HFFc6 (cell line): Measurements from ENCODE around the gene PCSK6. TPM values are rescaled to one million over a fixed set of nuclear protein-coding genes. Genes with fewer than 3 reads are reported as not detected.

Source experiments
- DNase-seq: peaks from one replicate; pipeline ENCODE4 v3.0.0-alpha.2; 2018
- H3K27ac Mint-ChIP-seq: 2 replicates; pipeline ENCODE4 v1.8.0; 2020; ENCODE audit warnings: mild to moderate bottlenecking, mixed read lengths
- H3K27me3 Mint-ChIP-seq: 2 replicates; pipeline ENCODE4 v1.8.0; 2021; ENCODE audit warnings: mild to moderate bottlenecking, moderate library complexity, mixed read lengths; ENCODE audit not compliant: insufficient read depth
- H3K36me3 Mint-ChIP-seq: 2 replicates; pipeline ENCODE4 v1.8.0; 2021; ENCODE audit warnings: low read depth, mixed read lengths
- H3K4me1 Mint-ChIP-seq: 2 replicates; pipeline ENCODE4 v1.8.0; 2020; ENCODE audit warnings: low read depth, mixed read lengths
- H3K4me3 Mint-ChIP-seq: 2 replicates; pipeline ENCODE4 v1.8.0; 2020; ENCODE audit warnings: mild to moderate bottlenecking, moderate library complexity, mixed read lengths
- H3K9me3 Mint-ChIP-seq: 2 replicates; pipeline ENCODE4 v1.8.0; 2020; ENCODE audit warnings: mild to moderate bottlenecking, mixed read lengths
- total RNA-seq, 6 experiments: library from RNA; stranded (reverse); fragmentation: NEBNext Ultra II Directional; extraction: Animal tissue kit (Norgen Biotek cat#: 25700); gene quantifications; 2 replicates in 1 of 6; 3 replicates in 5 of 6; pipeline ENCODE4 v1.2.3, GENCODE V29; 2021
- TF ChIP-seq, protein P1 (sequence below): fragments of 200-600 bp; sonication (generic); IDR thresholded peaks from 2 replicates; pipeline ENCODE4 v1.5.0; 2021; ENCODE audit warnings: antibody characterized with exemption, mild to moderate bottlenecking

The PCSK6 gene
- total RNA-seq, 6 experiments from 2014 or later: not detected

DNA sequence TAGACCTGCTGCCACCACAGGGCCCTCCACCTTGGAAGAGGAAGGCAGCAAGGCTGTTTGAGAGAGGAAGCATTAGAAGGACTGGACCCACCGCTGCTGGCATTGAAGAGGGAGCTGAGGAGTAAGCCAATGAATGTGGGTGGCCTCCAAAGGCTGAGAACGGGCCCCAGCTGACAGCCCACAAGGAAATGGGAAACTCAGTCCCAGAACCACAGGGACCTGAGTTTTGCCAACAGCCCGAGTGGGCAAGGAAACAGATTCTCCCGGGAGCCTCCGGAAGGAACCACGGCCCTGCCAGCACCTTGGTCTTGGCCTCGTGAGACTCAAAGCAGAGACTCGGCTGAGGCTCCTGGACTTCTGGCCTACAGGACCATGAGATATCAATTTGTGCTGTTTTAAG is 99.0 kb downstream of the PCSK6 start:
- TF ChIP-seq, protein P1, sequence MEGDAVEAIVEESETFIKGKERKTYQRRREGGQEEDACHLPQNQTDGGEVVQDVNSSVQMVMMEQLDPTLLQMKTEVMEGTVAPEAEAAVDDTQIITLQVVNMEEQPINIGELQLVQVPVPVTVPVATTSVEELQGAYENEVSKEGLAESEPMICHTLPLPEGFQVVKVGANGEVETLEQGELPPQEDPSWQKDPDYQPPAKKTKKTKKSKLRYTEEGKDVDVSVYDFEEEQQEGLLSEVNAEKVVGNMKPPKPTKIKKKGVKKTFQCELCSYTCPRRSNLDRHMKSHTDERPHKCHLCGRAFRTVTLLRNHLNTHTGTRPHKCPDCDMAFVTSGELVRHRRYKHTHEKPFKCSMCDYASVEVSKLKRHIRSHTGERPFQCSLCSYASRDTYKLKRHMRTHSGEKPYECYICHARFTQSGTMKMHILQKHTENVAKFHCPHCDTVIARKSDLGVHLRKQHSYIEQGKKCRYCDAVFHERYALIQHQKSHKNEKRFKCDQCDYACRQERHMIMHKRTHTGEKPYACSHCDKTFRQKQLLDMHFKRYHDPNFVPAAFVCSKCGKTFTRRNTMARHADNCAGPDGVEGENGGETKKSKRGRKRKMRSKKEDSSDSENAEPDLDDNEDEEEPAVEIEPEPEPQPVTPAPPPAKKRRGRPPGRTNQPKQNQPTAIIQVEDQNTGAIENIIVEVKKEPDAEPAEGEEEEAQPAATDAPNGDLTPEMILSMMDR: no peak

DNA sequence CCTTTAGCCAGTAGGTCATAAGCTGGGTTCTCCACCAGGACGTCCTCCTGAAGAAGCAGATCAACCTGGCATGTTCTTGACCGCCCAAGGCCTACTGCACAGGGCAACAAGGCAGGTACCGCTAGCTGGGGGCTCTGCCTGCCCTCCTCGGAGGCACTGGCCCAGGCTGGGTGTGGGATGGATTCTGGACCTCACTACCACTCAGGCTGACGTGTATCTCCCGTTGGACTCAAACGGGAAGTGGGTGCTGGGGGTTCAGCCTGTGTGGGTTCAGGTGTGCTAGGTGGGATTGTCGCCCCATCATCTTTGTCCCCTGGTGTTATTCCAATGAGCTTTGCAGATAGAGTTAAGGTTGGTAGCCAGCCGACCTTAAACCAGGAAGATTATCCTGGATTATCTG is 99.4 kb downstream of the PCSK6 start:
- Mint-ChIP-seq H3K27me3 (peaks cover 59% of the 10 kb centered on the region), H3K36me3 (no peaks in the 10 kb centered on the region), H3K9me3 (no peaks in the 10 kb centered on the region; the same call in 1 of the 2 replicates), H3K4me1 (no peaks in the 10 kb centered on the region), H3K4me3 (no peak overlapping the region), H3K27ac (no peak overlapping the region)
- TF ChIP-seq, protein P1: no peak
- no peak for DNase-seq

More for the DNA sequence above, 99.0 kb downstream of the PCSK6 start:
- Mint-ChIP-seq H3K36me3 (no peaks in the 10 kb centered on the region), H3K4me3 (no peak overlapping the region), H3K9me3 (no peaks in the 10 kb centered on the region; the same call in 1 of the 2 replicates), H3K27ac (no peak overlapping the region), H3K27me3 (peaks cover 58% of the 10 kb centered on the region), H3K4me1 (no peaks in the 10 kb centered on the region)
- DNase-seq: no peak

DNA sequence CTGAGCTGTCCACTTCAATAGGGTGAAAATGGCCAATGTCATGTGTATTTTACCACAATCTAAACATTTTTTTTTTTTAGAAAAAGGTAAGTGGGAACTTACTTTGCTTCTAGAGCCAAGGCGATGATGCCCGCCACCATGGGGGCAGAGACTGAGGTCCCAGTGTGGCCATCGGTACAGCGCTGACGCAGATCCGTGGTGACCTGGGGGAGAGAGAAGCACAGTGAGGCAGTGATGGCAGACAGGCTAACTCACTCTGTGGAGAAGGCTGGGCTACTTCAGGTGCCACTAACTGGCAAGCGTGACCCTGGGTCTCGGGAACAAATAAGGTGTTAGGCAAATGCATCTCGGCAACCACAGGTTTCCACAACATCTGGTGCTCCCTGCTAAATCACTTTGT is 100.1 kb downstream of the PCSK6 start:
- TF ChIP-seq, protein P1: no peak
- DNase-seq: no peak
- Mint-ChIP-seq H3K9me3 (no peaks in the 10 kb centered on the region; the same call in 1 of the 2 replicates), H3K36me3 (no peaks in the 10 kb centered on the region), H3K4me3 (no peak overlapping the region), H3K27ac (no peak overlapping the region), H3K27me3 (peaks cover 59% of the 10 kb centered on the region), H3K4me1 (no peaks in the 10 kb centered on the region)

DNA sequence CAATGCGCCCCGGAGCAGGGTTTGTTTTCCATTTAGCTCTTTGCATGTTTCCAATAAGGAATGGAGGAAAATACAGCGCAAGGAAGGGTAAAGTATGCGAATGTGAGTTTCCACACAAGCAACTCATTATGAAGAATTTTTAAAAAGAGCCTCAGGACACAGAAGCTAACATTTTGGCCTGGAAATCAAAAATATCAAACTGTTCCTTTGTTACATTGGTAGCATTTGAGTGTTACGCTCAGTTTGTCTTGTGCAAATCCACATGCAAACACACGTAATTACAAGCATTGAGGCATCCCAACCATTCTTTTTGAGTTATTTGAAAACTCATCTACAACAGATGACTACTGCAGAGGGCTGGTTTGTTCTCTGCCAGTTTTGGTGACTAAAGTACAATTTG is 101.5 kb downstream of the PCSK6 start:
- H3K4me3 Mint-ChIP-seq: no peak overlapping the region
- H3K27ac Mint-ChIP-seq: no peak overlapping the region
- H3K9me3 Mint-ChIP-seq: no peaks in the 10 kb centered on the region; the same call in 1 of the 2 replicates
- peaks cover 59% of the 10 kb centered on the region for H3K27me3 Mint-ChIP-seq
- no peak for DNase-seq
- TF ChIP-seq, protein P1: no peak
- no peaks in the 10 kb centered on the region for H3K4me1 Mint-ChIP-seq
- H3K36me3 Mint-ChIP-seq: no peaks in the 10 kb centered on the region

DNA sequence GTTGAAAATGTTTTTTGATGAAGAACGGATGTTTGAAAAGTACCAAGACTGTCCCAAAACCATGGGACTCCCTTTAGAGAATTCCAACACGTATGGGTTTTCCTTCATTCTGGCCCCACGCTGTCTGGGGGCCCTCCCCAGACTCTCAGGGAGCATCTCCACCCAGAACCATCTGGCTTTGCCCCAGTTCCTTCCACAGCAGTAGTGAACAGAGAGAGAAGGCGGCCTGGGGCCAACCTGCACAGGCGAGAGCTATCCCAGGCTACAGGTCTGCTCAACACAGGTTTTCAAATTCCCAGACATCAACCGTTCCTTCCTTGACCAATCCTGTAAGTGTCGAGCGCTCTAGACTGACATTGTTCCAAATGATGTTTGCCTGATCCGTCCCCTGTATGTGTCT is 101.9 kb downstream of the PCSK6 start:
- H3K4me3 Mint-ChIP-seq: no peak overlapping the region
- H3K36me3 Mint-ChIP-seq: no peaks in the 10 kb centered on the region
- TF ChIP-seq, protein P1: no peak
- no peaks in the 10 kb centered on the region for H3K4me1 Mint-ChIP-seq
- DNase-seq: no peak
- no peaks in the 10 kb centered on the region; the same call in 1 of the 2 replicates for H3K9me3 Mint-ChIP-seq
- H3K27ac Mint-ChIP-seq: no peak overlapping the region
- H3K27me3 Mint-ChIP-seq: peaks cover 62% of the 10 kb centered on the region

DNA sequence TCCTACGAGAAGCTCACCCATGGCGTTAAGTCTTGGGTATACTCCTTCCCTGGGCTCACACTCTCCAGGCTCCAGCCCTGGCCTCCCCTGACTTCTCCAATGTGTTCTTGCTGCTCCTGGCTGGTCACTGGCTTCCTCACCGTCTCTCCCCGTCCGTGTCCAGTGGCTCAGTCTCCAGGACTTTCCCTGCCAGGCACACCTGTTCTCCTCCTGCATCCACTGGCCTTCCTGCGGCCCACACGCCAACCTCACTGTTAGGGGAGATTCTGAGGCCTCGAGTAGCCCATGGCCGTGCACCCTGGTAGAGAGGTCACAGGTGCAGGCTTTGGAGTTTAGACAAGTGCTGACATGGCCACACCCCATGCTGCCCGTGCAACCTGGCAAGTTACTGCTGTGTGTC is 102.5 kb downstream of the PCSK6 start:
- Mint-ChIP-seq H3K27ac (no peak overlapping the region), H3K4me1 (no peaks in the 10 kb centered on the region), H3K4me3 (no peak overlapping the region), H3K9me3 (no peaks in the 10 kb centered on the region; the same call in 1 of the 2 replicates), H3K27me3 (peaks cover 63% of the 10 kb centered on the region), H3K36me3 (no peaks in the 10 kb centered on the region)
- DNase-seq: no peak
- TF ChIP-seq, protein P1: no peak
